Measurements from ENCODE around the gene CGA.
"Not testable (repeated sequence)": the region's sequence is repeated elsewhere in the genome, so short reads cannot be mapped to it uniquely, and the experiment has no call there.

CGA gene

GRCh38 chr6:87095087-87095509 lies at the start of gene CGA:
CGA (minus strand) TSS chr6:87095106; CDS start chr6:87088200, 6,906 bp downstream.
- no peak for DNase-seq

- DNase-seq, result not testable (repeated sequence)
Observed at GRCh38 chr6:87139927-87140326, 45.0 kb upstream of the CGA start.

- DNase-seq, result peak; percentile 36
Observed at GRCh38 chr6:87139236-87139635, 44.3 kb upstream of the CGA start.

GRCh38 chr6:87136963-87137362 lies 42.1 kb upstream of the CGA start:
- DNase-seq, result no peak

- DNase-seq, result no peak
Observed at GRCh38 chr6:87127737-87128136, 32.8 kb upstream of the CGA start.

- DNase-seq, result no peak
Observed at GRCh38 chr6:87126501-87126900, 31.6 kb upstream of the CGA start.

- no peak for DNase-seq
Observed at GRCh38 chr6:87124074-87124473, 29.2 kb upstream of the CGA start.

GRCh38 chr6:87122477-87122876 lies 27.6 kb upstream of the CGA start:
- no peak for DNase-seq

- no peak for DNase-seq
Observed at GRCh38 chr6:87118054-87118453, 23.1 kb upstream of the CGA start.

GRCh38 chr6:87116922-87117321 lies 22.0 kb upstream of the CGA start:
- no peak for DNase-seq

GRCh38 chr6:87115402-87116135 lies 20.7 kb upstream of the CGA start:
- no peak for DNase-seq

GRCh38 chr6:87110636-87111035 lies 15.7 kb upstream of the CGA start:
- DNase-seq, result no peak

- no peak for DNase-seq
Observed at GRCh38 chr6:87105823-87106222, 10.9 kb upstream of the CGA start.

- no peak for DNase-seq
Observed at GRCh38 chr6:87104667-87105066, 9.8 kb upstream of the CGA start.

- DNase-seq, result no peak
Observed at GRCh38 chr6:87103977-87104601, 9.2 kb upstream of the CGA start.

GRCh38 chr6:87102151-87102621 lies 7.3 kb upstream of the CGA start:
- DNase-seq, result no peak

- DNase-seq, result no peak
Observed at GRCh38 chr6:87101067-87101466, 6.2 kb upstream of the CGA start.

- DNase-seq, result no peak
Observed at GRCh38 chr6:87100216-87100615, 5.3 kb upstream of the CGA start.

GRCh38 chr6:87099472-87099871 lies 4.6 kb upstream of the CGA start:
- no peak for DNase-seq

GRCh38 chr6:87094576-87094975 lies 330 bp downstream of the CGA start:
- no peak for DNase-seq

- DNase-seq, result no peak
Observed at GRCh38 chr6:87093651-87094050, 1.3 kb downstream of the CGA start.

- DNase-seq, result no peak
Observed at GRCh38 chr6:87093199-87093598, 1.7 kb downstream of the CGA start.

GRCh38 chr6:87092435-87092834 lies 2.5 kb downstream of the CGA start:
- no peak for DNase-seq

GRCh38 chr6:87089135-87089534 lies 5.8 kb downstream of the CGA start:
- no peak for DNase-seq

GRCh38 chr6:87088076-87088475 lies 6.8 kb downstream of the CGA start:
- DNase-seq, result no peak
